NCI-H1694 (cell line): Measurements from ENCODE around the gene PRR29.
"Not testable (repeated sequence)": the region's sequence is repeated elsewhere in the genome, so short reads cannot be mapped to it uniquely, and the experiment has no call there.

ENCODE experiments used
- DNase-seq: peaks from one replicate; lab custom pipeline; 2025; lab: John Stamatoyannopoulos, UW

Gene PRR29

GRCh38 chr17:63997341-63998048, 656 bp upstream of the PRR29 start:
- DNase-seq = no peak

DNA sequence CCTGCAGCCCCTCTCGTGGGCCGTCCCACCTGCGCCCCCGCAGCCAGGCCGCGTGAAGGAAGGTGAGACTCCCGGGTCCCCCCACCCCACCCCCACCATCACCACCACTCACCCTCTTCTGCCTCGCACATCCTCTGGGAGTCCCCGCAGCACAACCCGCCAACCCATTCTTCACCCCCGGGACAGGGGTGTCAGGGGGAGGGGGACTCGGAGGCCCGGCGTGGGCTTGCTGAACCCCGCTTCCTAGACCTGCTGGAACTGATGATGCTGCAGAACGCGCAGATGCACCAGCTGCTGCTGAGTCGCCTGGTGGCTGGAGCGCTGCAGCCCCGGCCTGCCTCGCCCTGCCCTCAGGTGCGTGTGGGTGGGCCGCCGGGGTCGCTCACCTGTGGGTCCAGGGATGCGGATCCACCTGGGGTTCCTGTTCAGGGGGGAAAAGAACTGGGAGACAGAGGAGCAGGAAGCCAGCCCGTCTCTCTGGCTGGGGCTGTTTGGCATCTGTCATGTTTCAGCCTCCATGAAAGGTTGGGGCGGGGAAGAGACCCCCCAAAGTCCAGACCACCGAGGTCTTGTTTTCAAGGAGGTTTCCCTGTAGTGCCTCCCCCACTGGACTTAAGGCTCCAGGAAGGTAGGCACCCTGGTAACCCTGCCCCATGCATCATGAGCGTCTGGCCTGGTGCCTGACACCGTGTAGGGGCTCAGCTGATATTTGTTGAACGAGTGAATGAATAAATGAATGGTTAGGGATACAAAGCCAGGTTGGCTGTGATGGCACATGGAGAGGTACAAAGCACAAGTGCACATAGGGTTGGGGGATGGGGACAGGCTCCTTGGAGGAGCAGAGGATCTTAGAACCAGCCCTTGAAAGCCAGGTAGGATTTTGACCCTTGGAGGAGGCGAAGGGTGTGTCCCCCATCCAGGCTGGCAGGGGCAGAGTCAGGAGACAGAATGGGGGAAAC, 849 bp downstream of the PRR29 start:
- no peak for DNase-seq

GRCh38 chr17:63999680-64000531, 1.8 kb downstream of the PRR29 start:
- DNase-seq = no peak

- no peak for DNase-seq
These were observed 3.0 kb downstream of the PRR29 start for GRCh38 chr17:64001091-64001579.

GRCh38 chr17:64001763-64002529, 3.8 kb downstream of the PRR29 start:
- no peak for DNase-seq

GRCh38 chr17:64002658-64003525, 4.7 kb downstream of the PRR29 start:
- DNase-seq = no peak

DNA sequence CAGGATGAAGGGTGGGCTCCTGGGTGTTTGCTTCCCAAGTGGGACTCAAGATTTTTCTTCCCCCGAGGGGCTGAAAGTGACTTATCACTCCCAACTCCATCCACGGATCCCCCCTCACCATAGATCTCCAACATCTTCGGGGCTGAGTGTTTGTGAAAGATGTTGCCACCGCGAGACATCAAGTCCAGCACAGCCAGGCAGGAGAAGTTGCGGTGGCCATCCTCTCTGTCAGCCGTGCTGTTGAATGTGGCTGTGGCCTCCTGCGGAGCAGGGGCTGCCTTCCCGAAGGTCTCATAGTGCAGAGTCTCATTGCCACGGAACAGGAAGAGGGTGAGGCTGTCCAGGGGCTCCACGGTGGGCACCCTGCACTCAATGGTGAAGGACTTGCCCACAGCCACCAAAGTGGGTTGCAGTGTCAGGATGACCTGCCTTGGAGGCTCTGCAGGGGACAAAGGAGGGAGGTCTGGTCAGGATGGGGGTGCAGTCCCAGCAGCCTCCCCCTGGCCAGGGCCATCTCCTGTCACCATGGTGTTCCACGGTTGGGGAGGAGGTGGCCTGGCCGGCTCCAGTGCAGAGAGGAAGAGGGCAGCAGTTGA, 5.5 kb downstream of the PRR29 start:
- no peak for DNase-seq

- no peak for DNase-seq
These were observed 6.1 kb downstream of the PRR29 start for GRCh38 chr17:64004218-64004770.

GRCh38 chr17:64004903-64005733, 7.0 kb downstream of the PRR29 start:
- DNase-seq = no peak

GRCh38 chr17:64005734-64006167, 7.6 kb downstream of the PRR29 start:
- no peak for DNase-seq

- no peak for DNase-seq
These were observed 8.4 kb downstream of the PRR29 start for GRCh38 chr17:64006361-64007088.

GRCh38 chr17:64007089-64007837, 9.1 kb downstream of the PRR29 start:
- DNase-seq = not testable (repeated sequence)

DNA sequence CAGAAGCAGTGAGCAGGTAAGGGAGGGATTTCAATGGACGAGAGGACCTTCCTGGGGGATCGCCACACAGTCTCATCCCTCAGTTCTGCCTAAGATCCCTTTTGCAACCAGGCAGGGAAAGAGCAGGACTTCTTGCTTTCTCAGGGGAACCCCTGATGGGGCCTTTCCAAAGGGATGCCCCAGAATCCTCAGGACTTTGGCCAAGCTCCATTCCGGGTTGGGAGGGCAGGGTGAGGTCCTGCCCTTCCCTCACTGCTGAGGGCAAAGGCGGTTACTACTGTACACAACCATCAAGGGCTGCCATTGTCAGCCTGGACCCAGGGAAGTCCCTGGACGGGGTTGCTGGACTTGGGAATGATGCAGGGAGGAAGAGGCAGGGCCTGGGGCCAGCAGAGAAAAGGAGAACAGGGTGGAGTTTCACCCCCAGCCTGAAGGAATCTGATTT, 9.7 kb downstream of the PRR29 start:
- DNase-seq = no peak

DNA sequence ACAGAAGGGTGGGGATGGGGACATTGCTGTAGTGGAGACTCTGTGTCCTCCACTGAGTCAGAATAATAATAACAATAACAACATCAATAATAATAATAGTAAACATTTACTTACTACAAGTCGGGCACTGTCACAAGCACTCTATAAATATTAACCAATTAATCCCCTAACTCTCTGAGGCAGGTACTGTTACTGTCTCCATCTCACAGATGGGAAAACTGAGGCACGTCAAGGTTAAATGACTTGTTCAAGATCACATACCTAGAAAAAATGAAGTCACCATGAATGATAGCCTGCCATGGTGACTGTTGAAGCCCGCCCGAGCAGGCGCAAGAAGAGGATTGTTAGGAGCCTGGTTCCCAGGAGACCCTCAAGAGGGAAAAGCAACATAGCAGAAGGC, 10.2 kb downstream of the PRR29 start:
- no peak for DNase-seq

DNA sequence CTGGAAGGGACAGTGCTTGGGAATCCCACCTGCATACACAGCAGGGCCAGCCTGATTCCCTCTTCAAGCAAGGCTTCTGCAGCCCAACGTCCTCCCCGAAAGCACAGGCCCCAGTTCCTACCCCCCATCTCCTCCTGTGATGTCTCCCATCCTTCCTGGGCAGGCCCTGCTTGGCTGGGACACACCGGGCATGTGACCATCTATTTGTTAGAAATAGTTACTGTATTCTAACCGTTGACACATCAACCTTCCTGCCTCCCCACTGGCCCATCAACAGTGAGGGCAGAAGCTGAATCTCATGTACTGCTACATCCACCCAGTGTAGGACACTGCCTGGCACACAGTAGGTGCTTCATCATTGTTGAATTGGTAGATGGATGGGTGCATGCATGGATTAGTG, 10.7 kb downstream of the PRR29 start:
- DNase-seq = no peak

DNA sequence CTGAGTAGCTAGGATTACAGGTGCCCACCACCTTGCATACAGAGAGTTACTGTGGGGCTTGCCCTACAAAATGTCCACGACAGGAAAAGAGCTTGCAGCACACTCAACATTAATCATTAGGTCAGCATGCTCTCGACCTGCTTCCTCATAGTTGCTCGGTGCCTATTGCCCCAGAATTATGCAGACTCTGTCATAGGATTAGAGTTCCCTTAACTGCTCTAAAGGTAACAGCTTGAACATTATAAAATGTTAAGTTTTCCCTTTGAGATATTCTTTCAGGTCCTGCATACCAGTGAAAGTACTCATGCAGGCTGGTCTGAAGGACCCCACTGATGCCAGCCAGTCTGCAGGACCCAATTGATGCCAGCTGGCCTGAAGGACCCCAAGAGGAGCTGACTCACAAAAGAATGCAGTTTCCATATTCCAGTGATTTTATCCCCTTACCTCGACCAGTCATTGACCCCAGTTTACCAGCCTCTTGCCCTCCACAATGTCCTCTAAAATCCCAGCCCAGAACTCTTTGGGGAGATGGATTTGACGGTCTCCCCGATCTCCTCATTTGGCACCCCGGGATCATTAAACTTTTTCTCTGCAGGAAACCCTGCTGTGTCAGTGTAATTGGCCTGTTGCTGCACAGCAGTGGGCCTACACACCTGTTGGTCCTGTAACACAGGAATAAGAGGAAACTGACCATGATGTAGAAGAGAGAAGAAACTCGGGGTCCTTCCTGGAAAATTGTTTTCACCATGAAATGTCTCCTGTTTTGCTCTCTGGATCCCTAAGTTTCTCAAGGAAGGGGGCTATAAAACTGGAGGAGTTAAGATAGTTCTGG, 11.6 kb downstream of the PRR29 start:
- no peak for DNase-seq
